Esophagus muscularis mucosa (tissue), 3 donors: ENCODE data around the gene SH3RF3.

Experiments used
- CTCF ChIP-seq, 3 experiments: fragments of 200-600 bp in 2 of 3; fragments of 450-650 bp in 1 of 3; sonication (generic) in 2 of 3; IDR thresholded peaks; one replicate each; pipeline ENCODE4 v1.5.1; 2017 to 2019; ENCODE audit warnings: antibody characterized with exemption in 3 of 3, mild to moderate bottlenecking in 2 of 3, moderate library complexity in 1 of 3
- POLR2A ChIP-seq: fragments of 450-650 bp; IDR thresholded peaks from one replicate; pipeline ENCODE4 v1.6.1; 2017; ENCODE audit warnings: antibody characterized with exemption, moderate library complexity, mild to moderate bottlenecking, low read depth

GRCh38 chr2:109295070-109295780 lies 166.2 kb downstream of the SH3RF3 start:
- TF ChIP-seq CTCF (IDR thresholded peaks at IDR 0.05) (no peak), POLR2A (no peak)
